Neuronal stem cell (in vitro differentiated cells): ENCODE measurements around the gene ROMO1.

Source experiments
- DNase-seq: peaks from one replicate; pipeline ENCODE4 v3.0.0-alpha.2; 2013; ENCODE audit warnings: low spot score
- H2AFZ ChIP-seq: one replicate; pipeline ENCODE4 v1.6.1; 2013; ENCODE audit warnings: mild to moderate bottlenecking, low read length, inconsistent platforms
- H2AK5ac ChIP-seq: 2 replicates; pipeline ENCODE4 v1.6.1; 2013; ENCODE audit warnings: low read depth, mild to moderate bottlenecking, inconsistent platforms, low read length, moderate library complexity, mixed read lengths
- H2BK120ac ChIP-seq: 2 replicates; pipeline ENCODE4 v1.6.1; 2013; ENCODE audit warnings: low read depth, mild to moderate bottlenecking, inconsistent platforms, low read length, moderate library complexity, mixed read lengths
- H2BK12ac ChIP-seq: one replicate; pipeline ENCODE4 v1.6.1; 2013; ENCODE audit warnings: low read length, inconsistent platforms
- H2BK15ac ChIP-seq: 2 replicates; pipeline ENCODE4 v1.6.1; 2013; ENCODE audit warnings: mild to moderate bottlenecking, low read length, inconsistent platforms, mixed read lengths
- H2BK5ac ChIP-seq: one replicate; pipeline ENCODE4 v1.6.1; 2013; ENCODE audit warnings: inconsistent platforms, mild to moderate bottlenecking, low read length, moderate library complexity
- H3K14ac ChIP-seq: one replicate; pipeline ENCODE4 v1.6.1; 2013; ENCODE audit warnings: low read length, inconsistent platforms
- H3K18ac ChIP-seq: 2 replicates; pipeline ENCODE4 v1.6.1; 2013; ENCODE audit warnings: low read length, inconsistent platforms
- H3K23ac ChIP-seq: 2 replicates; pipeline ENCODE4 v1.6.1; 2013; ENCODE audit warnings: low read depth, mild to moderate bottlenecking, mixed read lengths, low read length, inconsistent platforms; ENCODE audit not compliant: poor library complexity
- H3K27ac ChIP-seq: replicated peaks from 3 replicates; pipeline ENCODE4 v1.5.1; 2013; ENCODE audit warnings: low read length, inconsistent platforms
- H3K27me3 ChIP-seq, 3 experiments: 2 replicates each; pipeline ENCODE4 v1.6.1; 2013; ENCODE audit warnings: low read length in 3 of 3, mild to moderate bottlenecking in 2 of 3, inconsistent platforms in 1 of 3, low read depth in 1 of 3, mixed read lengths in 1 of 3, moderate library complexity in 1 of 3; ENCODE audit not compliant: control insufficient read depth in 3 of 3, insufficient read depth in 3 of 3
- H3K36me3 ChIP-seq, 2 donors: replicated peaks in 1 of 2; 2 replicates each; pipeline ENCODE4 v1.6.1; 2013; ENCODE audit warnings: low read length in 2 of 2; ENCODE audit not compliant: control insufficient read depth in 2 of 2, insufficient read depth in 2 of 2
- H3K4ac ChIP-seq: 2 replicates; pipeline ENCODE4 v1.6.1; 2013; ENCODE audit warnings: inconsistent platforms, mild to moderate bottlenecking, low read length, moderate library complexity
- H3K4me1 ChIP-seq, 2 donors: 1 replicate in 1 of 2; 2 replicates in 1 of 2; pipeline ENCODE4 v1.6.1; 2013; ENCODE audit warnings: low read length in 2 of 2, low read depth in 1 of 2; ENCODE audit not compliant: control insufficient read depth in 2 of 2, insufficient read depth in 1 of 2
- H3K4me2 ChIP-seq: one replicate; pipeline ENCODE4 v1.6.1; 2013; ENCODE audit warnings: mild to moderate bottlenecking, low read length, inconsistent platforms; ENCODE audit not compliant: insufficient read depth, poor library complexity, severe bottlenecking
- H3K4me3 ChIP-seq, 2 donors: 2 replicates each; pipeline ENCODE4 v1.5.1; 2013; ENCODE audit warnings: low read length in 2 of 2, mild to moderate bottlenecking in 2 of 2, inconsistent platforms in 1 of 2, moderate library complexity in 1 of 2
- H3K79me1 ChIP-seq: one replicate; pipeline ENCODE4 v1.6.1; 2013; ENCODE audit warnings: low read depth, mild to moderate bottlenecking, inconsistent platforms, low read length, moderate library complexity
- H3K9ac ChIP-seq: one replicate; pipeline ENCODE4 v1.6.1; 2013; ENCODE audit warnings: mild to moderate bottlenecking, low read depth, low read length, inconsistent platforms; ENCODE audit not compliant: poor library complexity
- H3K9me3 ChIP-seq, 2 donors: replicated peaks in 1 of 2; 2 replicates each; pipeline versions ENCODE3 to v1.6.1; 2013; ENCODE audit warnings: low read length in 2 of 2, mild to moderate bottlenecking in 2 of 2, inconsistent platforms in 1 of 2, low read depth in 1 of 2, mixed read lengths in 1 of 2, moderate library complexity in 1 of 2; ENCODE audit not compliant: control insufficient read depth in 2 of 2, insufficient read depth in 1 of 2
- H4K8ac ChIP-seq: one replicate; pipeline ENCODE4 v1.6.1; 2013; ENCODE audit warnings: low read depth, mild to moderate bottlenecking, inconsistent platforms, low read length, moderate library complexity
- H4K91ac ChIP-seq: one replicate; pipeline ENCODE4 v1.6.1; 2013; ENCODE audit warnings: low read length, low read depth, mild to moderate bottlenecking, inconsistent platforms; ENCODE audit not compliant: poor library complexity
- WGBS, 2 donors: extraction: QIAGEN DNeasy Blood & Tissue Kit; methylation state at CpG; one replicate each; pipeline ENCODE4 v1.1.7; 2013; ENCODE audit warnings: missing lambda C conversion rate in 2 of 2, mixed read lengths in 1 of 2; ENCODE audit not compliant: insufficient read length in 2 of 2, insufficient replicate concordance in 1 of 2; ENCODE audit errors: extremely low coverage in 2 of 2; 5-methylcytosine and 5-hydroxymethylcytosine counted together

The ROMO1 gene

GRCh38 chr20:35660122-35660937 is 38.9 kb upstream of the ROMO1 start:
- Histone ChIP-seq H3K4me3 (no peak overlapping the region), H2BK12ac (no peak overlapping the region), H3K27ac (no peak overlapping the region)

DNA sequence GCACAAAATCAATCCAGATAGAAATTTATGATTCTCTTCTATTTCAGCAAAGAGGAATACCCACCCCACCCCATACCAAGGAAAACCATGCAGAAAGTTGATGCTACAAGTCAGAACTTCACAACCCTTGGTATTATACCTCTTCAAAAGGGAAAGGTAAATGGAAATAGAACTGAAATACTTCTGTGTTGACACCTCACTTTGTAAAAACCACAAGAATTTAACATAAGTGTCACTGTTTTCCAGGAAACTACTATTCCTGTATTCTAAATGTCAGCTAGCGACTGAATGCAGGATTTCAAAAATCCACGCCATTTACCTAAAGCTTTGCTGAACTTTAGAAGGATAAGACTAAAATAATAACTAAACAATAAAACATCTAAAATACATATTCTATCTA is 38.2 kb upstream of the ROMO1 start:
- no peak overlapping the region for H2BK12ac ChIP-seq
- no peak overlapping the region for H2BK120ac ChIP-seq
- H3K9me3 ChIP-seq = peaks cover 0 to 16% of the 10 kb centered on the region in 2 donors
- H4K91ac ChIP-seq = no peak overlapping the region
- peaks cover 0 to 34% of the 10 kb centered on the region in 2 donors for H3K36me3 ChIP-seq
- no peak overlapping the region for H2AK5ac ChIP-seq
- H3K79me1 ChIP-seq = no peaks in the 10 kb centered on the region
- H3K4ac ChIP-seq = no peak overlapping the region
- H3K27me3 ChIP-seq = no peaks in the 10 kb centered on the region
- H2AFZ ChIP-seq = no peak overlapping the region
- no peak overlapping the region for H3K14ac ChIP-seq
- H3K4me2 ChIP-seq = no peak overlapping the region
- H2BK15ac ChIP-seq = no peak overlapping the region
- H3K9ac ChIP-seq = no peak overlapping the region
- H2BK5ac ChIP-seq = no peak overlapping the region
- H4K8ac ChIP-seq = no peak overlapping the region
- H3K4me1 ChIP-seq = peaks cover 3 to 7% of the 10 kb centered on the region in 2 donors
- no peak overlapping the region for H3K18ac ChIP-seq
- H3K27ac ChIP-seq = no peak overlapping the region
- no peak overlapping the region for H3K23ac ChIP-seq
- no peak for DNase-seq
- no peak overlapping the region for H3K4me3 ChIP-seq
- WGBS, 2 donors = no CpG with 5 or more reads among the region's 2 CpGs

More at GRCh38 chr20:35660122-35660937, 38.9 kb upstream of the ROMO1 start:
- H2BK120ac ChIP-seq = no peak overlapping the region
- H3K14ac ChIP-seq = no peak overlapping the region
- no peak overlapping the region for H4K91ac ChIP-seq
- H3K9ac ChIP-seq = no peak overlapping the region
- H3K9me3 ChIP-seq = peaks cover 0 to 17% of the 10 kb centered on the region in 2 donors
- no peaks in the 10 kb centered on the region for H3K27me3 ChIP-seq
- H2BK15ac ChIP-seq = no peak overlapping the region
- H3K4ac ChIP-seq = no peak overlapping the region
- no CpG with 5 or more reads among the region's 10 CpGs for WGBS, 2 donors
- H3K4me1 ChIP-seq = peaks cover 3 to 7% of the 10 kb centered on the region in 2 donors
- H2AFZ ChIP-seq = no peak overlapping the region
- no peak overlapping the region for H2AK5ac ChIP-seq
- H3K4me2 ChIP-seq = no peak overlapping the region
- H3K18ac ChIP-seq = no peak overlapping the region
- H2BK5ac ChIP-seq = no peak overlapping the region
- no peak for DNase-seq
- peaks cover 0 to 41% of the 10 kb centered on the region in 2 donors for H3K36me3 ChIP-seq
- H3K23ac ChIP-seq = no peak overlapping the region
- no peaks in the 10 kb centered on the region for H3K79me1 ChIP-seq
- H4K8ac ChIP-seq = no peak overlapping the region

- Histone ChIP-seq H2BK5ac (no peak overlapping the region), H2AFZ (no peak overlapping the region), H3K4ac (no peak overlapping the region), H3K79me1 (no peaks in the 10 kb centered on the region), H3K4me2 (no peak overlapping the region), H3K18ac (no peak overlapping the region), H3K23ac (no peak overlapping the region), H3K9ac (no peak overlapping the region), H3K4me3 (peak overlapping the region in 1 of 2 donors; percentile 91), H4K91ac (no peak overlapping the region), H3K27me3 (no peaks in the 10 kb centered on the region), H2BK120ac (no peak overlapping the region), H3K36me3 (peaks cover 0 to 25% of the 10 kb centered on the region in 2 donors), H2AK5ac (no peak overlapping the region), H3K14ac (no peak overlapping the region), H3K9me3 (peaks cover 0 to 13% of the 10 kb centered on the region in 2 donors), H2BK15ac (no peak overlapping the region), H3K27ac (no peak overlapping the region), H2BK12ac (no peak overlapping the region), H4K8ac (no peak overlapping the region), H3K4me1 (peaks cover 3 to 7% of the 10 kb centered on the region in 2 donors)
- no CpG with 5 or more reads among the region's 3 CpGs for WGBS, 2 donors
- DNase-seq = no peak
Measured at GRCh38 chr20:35661908-35662307, 37.3 kb upstream of the ROMO1 start.

GRCh38 chr20:35662551-35662950 is 36.7 kb upstream of the ROMO1 start:
- H3K36me3 ChIP-seq = peaks cover 0 to 19% of the 10 kb centered on the region in 2 donors
- H2AK5ac ChIP-seq = no peak overlapping the region
- no peak overlapping the region for H2BK5ac ChIP-seq
- no peak overlapping the region for H3K9ac ChIP-seq
- no peaks in the 10 kb centered on the region for H3K79me1 ChIP-seq
- H4K8ac ChIP-seq = no peak overlapping the region
- peak overlapping the region in 1 of 2 donors; percentile 91 for H3K4me3 ChIP-seq
- no peak overlapping the region for H3K14ac ChIP-seq
- no CpG with 5 or more reads among the region's 2 CpGs for WGBS, 2 donors
- H3K23ac ChIP-seq = no peak overlapping the region
- H3K4ac ChIP-seq = no peak overlapping the region
- no peak overlapping the region for H3K4me2 ChIP-seq
- H2BK15ac ChIP-seq = no peak overlapping the region
- peaks cover 3 to 7% of the 10 kb centered on the region in 2 donors for H3K4me1 ChIP-seq
- H3K9me3 ChIP-seq = peaks cover 0 to 13% of the 10 kb centered on the region in 2 donors
- no peak overlapping the region for H2BK120ac ChIP-seq
- H4K91ac ChIP-seq = no peak overlapping the region
- DNase-seq = no peak
- no peak overlapping the region for H3K18ac ChIP-seq
- no peak overlapping the region for H3K27ac ChIP-seq
- no peaks in the 10 kb centered on the region for H3K27me3 ChIP-seq
- H2BK12ac ChIP-seq = no peak overlapping the region
- no peak overlapping the region for H2AFZ ChIP-seq
